ENCODE data around the gene JMJD8. TPM values are rescaled to one million over a fixed set of nuclear protein-coding genes. Genes with fewer than 3 reads are reported as not detected.

JMJD8 gene
- total and polyA plus RNA-seq, 7 donors, result 18.7 to 93.4 (median 52.8) TPM

- H3K9me3 ChIP-seq, result no peaks in the 10 kb centered on the region
- no peak for DNase-seq
- H3K27me3 ChIP-seq, result no peaks in the 10 kb centered on the region
- WGBS, 2 donors, result 95 to 96% methylated on average over 21 of the region's 21 CpGs
- H3K4me1 ChIP-seq, result peaks cover 0 to 38% (median 28%) of the 10 kb centered on the region in 4 donors
- H3K36me3 ChIP-seq, result peaks cover 33 to 48% (median 39%) of the 10 kb centered on the region in 4 donors
- H3K4me3 ChIP-seq, result no peak overlapping the region
- TF ChIP-seq CTCF (IDR thresholded peaks at IDR 0.05) (no peak), EP300 (IDR thresholded peaks at IDR 0.05) (no peak), POLR2AphosphoS5 (IDR thresholded peaks at IDR 0.05) (no peak), POLR2A (IDR thresholded peaks at IDR 0.05) (no peak)
- intact Hi-C loops (cut with DNase I), result no loop called here
- H3K27ac ChIP-seq, result no peak overlapping the region
Observed at GRCh38 chr16:672851-673250, 11.3 kb downstream of the JMJD8 start.

GRCh38 chr16:672371-672770, 11.8 kb downstream of the JMJD8 start:
- no peaks in the 10 kb centered on the region for H3K27me3 ChIP-seq
- TF ChIP-seq CTCF (IDR thresholded peaks at IDR 0.05) (no peak), POLR2A (IDR thresholded peaks at IDR 0.05) (no peak), POLR2AphosphoS5 (IDR thresholded peaks at IDR 0.05) (no peak), EP300 (IDR thresholded peaks at IDR 0.05) (no peak)
- H3K27ac ChIP-seq, result no peak overlapping the region
- H3K4me3 ChIP-seq, result no peak overlapping the region
- no peak for DNase-seq
- 93 to 94% methylated on average over 19 of the region's 19 CpGs for WGBS, 2 donors
- intact Hi-C loops (cut with DNase I), result no loop called here
- H3K36me3 ChIP-seq, result peaks cover 33 to 48% (median 39%) of the 10 kb centered on the region in 4 donors
- peaks cover 0 to 42% (median 33%) of the 10 kb centered on the region in 4 donors for H3K4me1 ChIP-seq
- H3K9me3 ChIP-seq, result no peaks in the 10 kb centered on the region

GRCh38 chr16:671353-672131, 12.6 kb downstream of the JMJD8 start:
- H3K27ac ChIP-seq, result no peak overlapping the region
- no peak for DNase-seq
- H3K36me3 ChIP-seq, result peaks cover 33 to 48% (median 39%) of the 10 kb centered on the region in 4 donors
- no peaks in the 10 kb centered on the region for H3K9me3 ChIP-seq
- 86 to 91% methylated on average over 40 of the region's 40 CpGs for WGBS, 2 donors
- TF ChIP-seq CTCF (IDR thresholded peaks at IDR 0.05) (no peak), POLR2AphosphoS5 (IDR thresholded peaks at IDR 0.05) (no peak), POLR2A (IDR thresholded peaks at IDR 0.05) (no peak), EP300 (IDR thresholded peaks at IDR 0.05) (no peak)
- no peaks in the 10 kb centered on the region for H3K27me3 ChIP-seq
- no peak overlapping the region for H3K4me3 ChIP-seq
- intact Hi-C loops (cut with DNase I), result no loop called here
- peaks cover 0 to 47% (median 36%) of the 10 kb centered on the region in 4 donors for H3K4me1 ChIP-seq

GRCh38 chr16:670485-671352, 13.4 kb downstream of the JMJD8 start:
- Histone ChIP-seq H3K27me3 (no peaks in the 10 kb centered on the region), H3K27ac (no peak overlapping the region), H3K36me3 (peaks cover 33 to 48% (median 39%) of the 10 kb centered on the region in 4 donors), H3K4me1 (peaks cover 0 to 40% (median 32%) of the 10 kb centered on the region in 4 donors), H3K9me3 (no peaks in the 10 kb centered on the region), H3K4me3 (no peak overlapping the region)
- no peak for TF ChIP-seq EP300 (IDR thresholded peaks at IDR 0.05)
- no peak for TF ChIP-seq POLR2A (IDR thresholded peaks at IDR 0.05)
- no peak for TF ChIP-seq POLR2AphosphoS5 (IDR thresholded peaks at IDR 0.05)
- TF ChIP-seq CTCF (IDR thresholded peaks at IDR 0.05), result no peak
- intact Hi-C loops (cut with DNase I), result no loop called here
- DNase-seq, result no peak
- WGBS, 2 donors, result 92 to 93% methylated on average over 52 of the region's 52 CpGs
